H1 (cell line): Measurements from ENCODE around the gene CCDC171. TPM values are rescaled to one million over a fixed set of nuclear protein-coding genes. Genes with fewer than 3 reads are reported as not detected.

ENCODE experiments used
- CHD7 ChIP-seq: fragments of 300-600 bp; sonication (generic); IDR thresholded peaks from 2 replicates; pipeline ENCODE4 v1.7.1; 2012; ENCODE audit warnings: low read length, moderate library complexity, mild to moderate bottlenecking, inconsistent platforms; ENCODE audit not compliant: insufficient replicate concordance
- EGR1 ChIP-seq: IDR thresholded peaks from 2 replicates; pipeline ENCODE4 v1.6.1; 2011; ENCODE audit warnings: low read depth, low read length, borderline replicate concordance
- JUND ChIP-seq: IDR thresholded peaks from 2 replicates; pipeline ENCODE4 v1.6.1; 2011; ENCODE audit warnings: mild to moderate bottlenecking, improper control_type of control experiment, low read length
- KDM1A ChIP-seq: fragments of 200-600, 300-600 bp; sonication (generic); IDR thresholded peaks from 2 replicates; pipeline ENCODE4 v1.7.1; 2016; ENCODE audit warnings: mild to moderate bottlenecking, low read length, borderline replicate concordance
- PHF8 ChIP-seq: fragments of 200-600 bp; sonication (generic); conservative IDR thresholded peaks from 2 replicates; pipeline ENCODE4 v1.7.1; 2012; ENCODE audit warnings: low read depth, mild to moderate bottlenecking, inconsistent platforms, low read length, moderate library complexity
- RAD21 ChIP-seq, 2 experiments: IDR thresholded peaks in 1 of 2; conservative IDR thresholded peaks in 1 of 2; 2 replicates each; pipeline ENCODE4 v1.6.1; 2011; ENCODE audit warnings: low read depth in 2 of 2, low read length in 2 of 2, improper control_type of control experiment in 1 of 2, inconsistent platforms in 1 of 2, mild to moderate bottlenecking in 1 of 2, moderate library complexity in 1 of 2
- RBBP5 ChIP-seq: IDR thresholded peaks from 2 replicates; pipeline ENCODE4 v1.7.1; 2012; ENCODE audit warnings: low read depth, mild to moderate bottlenecking, inconsistent platforms, low read length, moderate library complexity, borderline replicate concordance
- RXRA ChIP-seq: IDR thresholded peaks from 2 replicates; pipeline ENCODE4 v1.6.1; 2011; ENCODE audit warnings: low read depth, mild to moderate bottlenecking, low read length, moderate library complexity; ENCODE audit not compliant: insufficient read depth
- SUZ12 ChIP-seq: fragments of 200-600 bp; sonication (generic); IDR thresholded peaks from 2 replicates; pipeline ENCODE4 v1.6.1; 2012; ENCODE audit warnings: mild to moderate bottlenecking, inconsistent platforms, low read length, moderate library complexity, mixed read lengths
- TAF1 ChIP-seq: IDR thresholded peaks from 2 replicates; pipeline ENCODE4 v1.6.1; 2011; ENCODE audit warnings: mild to moderate bottlenecking, low read depth, low read length
- polyA plus RNA-seq, 7 experiments: library from polyadenylated mRNA; depleted of rRNA in 3 of 7; stranded (reverse) in 5 of 7; unstranded in 2 of 7; fragments of >200 nt in 5 of 7; fragments of 200-250 nt in 2 of 7; gene quantifications; 1 replicate in 5 of 7; 2 replicates in 1 of 7; 4 replicates in 1 of 7; pipeline versions ENCODE4 v1.2.1 to v1.2.3, GENCODE V29; 2011 to 2013; ENCODE audit warnings: missing spikeins in 2 of 7, mixed read lengths in 2 of 7
- total RNA-seq: library from RNA; stranded (reverse); fragmentation: NEBNext Ultra II Directional; extraction: Animal tissue kit (Norgen Biotek cat#: 25700); gene quantifications from 2 replicates; pipeline ENCODE4 v1.2.1, GENCODE V29; 2021

CCDC171 gene
- total and polyA plus RNA-seq, 2 of the 8 experiments (the other 6 are each of a cell fraction or from before 2014, with no cell fraction given) = 0.83 to 2.3 TPM

- TF ChIP-seq CHD7 (no peak), SUZ12 (no peak), EGR1 (peak; percentile 72), JUND (peak; percentile 98), KDM1A (no peak), RXRA (no peak), RBBP5 (peak; percentile 91), TAF1 (peak; percentile 97), PHF8 (peak; percentile 84; the same call in 1 of the 2 replicates), RAD21 (IDR thresholded peaks at IDR 0.05 in 1 of 2, conservative IDR thresholded peaks at IDR 0.05 in 1 of 2; ENCODE audit: low read depth in 2 of 2, low read length in 2 of 2) (no peak)
These were observed 41.9 kb upstream of the CCDC171 start, which contains the start of gene PSIP1 (continued) for GRCh38 chr9:15510789-15511575.
